ENCODE measurements around the gene COL17A1. TPM values are rescaled to one million over a fixed set of nuclear protein-coding genes. Genes with fewer than 3 reads are reported as not detected.

The COL17A1 gene
- total RNA-seq, 4 donors from 2014 or later = 36.0 to 181 (median 173) TPM

- in situ Hi-C loops (cut with MboI; ENCODE audit: low pct_ligation_motif_present in 1 of 4, low pct_unique_long_range_greater_than_20kb in 1 of 4, low sequenced_read_pairs in 3 of 4) = no loop called here
- DNase-seq = no peak
- Histone ChIP-seq H3K27me3 (no peaks in the 10 kb centered on the region), H3K4me1 (peaks cover 0 to 16% (median 0%) of the 10 kb centered on the region in 4 donors), H3K9me3 (no peaks in the 10 kb centered on the region), H3K36me3 (no peaks in the 10 kb centered on the region), H3K4me3 (no peak overlapping the region), H3K27ac (no peak overlapping the region)
- no peak for TF ChIP-seq POLR2A (IDR thresholded peaks at IDR 0.05)
- no peak for TF ChIP-seq EP300 (IDR thresholded peaks at IDR 0.05; ENCODE audit: low read depth)
- no peak for TF ChIP-seq POLR2AphosphoS5 (IDR thresholded peaks at IDR 0.05)
- TF ChIP-seq, protein P1, sequence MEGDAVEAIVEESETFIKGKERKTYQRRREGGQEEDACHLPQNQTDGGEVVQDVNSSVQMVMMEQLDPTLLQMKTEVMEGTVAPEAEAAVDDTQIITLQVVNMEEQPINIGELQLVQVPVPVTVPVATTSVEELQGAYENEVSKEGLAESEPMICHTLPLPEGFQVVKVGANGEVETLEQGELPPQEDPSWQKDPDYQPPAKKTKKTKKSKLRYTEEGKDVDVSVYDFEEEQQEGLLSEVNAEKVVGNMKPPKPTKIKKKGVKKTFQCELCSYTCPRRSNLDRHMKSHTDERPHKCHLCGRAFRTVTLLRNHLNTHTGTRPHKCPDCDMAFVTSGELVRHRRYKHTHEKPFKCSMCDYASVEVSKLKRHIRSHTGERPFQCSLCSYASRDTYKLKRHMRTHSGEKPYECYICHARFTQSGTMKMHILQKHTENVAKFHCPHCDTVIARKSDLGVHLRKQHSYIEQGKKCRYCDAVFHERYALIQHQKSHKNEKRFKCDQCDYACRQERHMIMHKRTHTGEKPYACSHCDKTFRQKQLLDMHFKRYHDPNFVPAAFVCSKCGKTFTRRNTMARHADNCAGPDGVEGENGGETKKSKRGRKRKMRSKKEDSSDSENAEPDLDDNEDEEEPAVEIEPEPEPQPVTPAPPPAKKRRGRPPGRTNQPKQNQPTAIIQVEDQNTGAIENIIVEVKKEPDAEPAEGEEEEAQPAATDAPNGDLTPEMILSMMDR (IDR thresholded peaks at IDR 0.05) = no peak
- 26 to 38% methylated on average over 1 of the region's 1 CpG for WGBS, 2 donors (ENCODE audit: low coverage in 1 of 2)
- intact Hi-C loops (cut with DNase I; ENCODE audit: low total_unique reads) = loop anchor here (10.0 kb wide), 1 partner anchor 229 kb away; no protein-coding TSS in a partner anchor
Measured at GRCh38 chr10:104113376-104113956, 27.8 kb upstream of the COL17A1 start.

- H3K4me1 ChIP-seq = peaks cover 0 to 5% (median 0%) of the 10 kb centered on the region in 4 donors
- H3K27ac ChIP-seq = no peak overlapping the region
- no peaks in the 10 kb centered on the region for H3K36me3 ChIP-seq
- WGBS, 2 donors (ENCODE audit: low coverage in 1 of 2) = 60 to 73% methylated on average over 3 of the region's 3 CpGs
- no peaks in the 10 kb centered on the region for H3K27me3 ChIP-seq
- TF ChIP-seq POLR2A (IDR thresholded peaks at IDR 0.05) (no peak), POLR2AphosphoS5 (IDR thresholded peaks at IDR 0.05) (no peak), EP300 (IDR thresholded peaks at IDR 0.05; ENCODE audit: low read depth) (no peak)
- TF ChIP-seq, protein P1 (IDR thresholded peaks at IDR 0.05) = no peak
- no peak for DNase-seq
- H3K4me3 ChIP-seq = no peak overlapping the region
- intact Hi-C loops (cut with DNase I; ENCODE audit: low total_unique reads) = loop anchor here (10.0 kb wide), 1 partner anchor 225 kb away; no protein-coding TSS in a partner anchor
- no peaks in the 10 kb centered on the region for H3K9me3 ChIP-seq
- in situ Hi-C loops (cut with MboI; ENCODE audit: low pct_ligation_motif_present in 1 of 4, low pct_unique_long_range_greater_than_20kb in 1 of 4, low sequenced_read_pairs in 3 of 4) = no loop called here
Measured at GRCh38 chr10:104109908-104110662, 24.4 kb upstream of the COL17A1 start.

- no peaks in the 10 kb centered on the region for H3K36me3 ChIP-seq
- no peak overlapping the region for H3K27ac ChIP-seq
- no peak overlapping the region for H3K4me3 ChIP-seq
- WGBS, 2 donors (ENCODE audit: low coverage in 1 of 2) = 79 to 100% methylated on average over 2 of the region's 2 CpGs
- no peaks in the 10 kb centered on the region for H3K27me3 ChIP-seq
- H3K9me3 ChIP-seq = no peaks in the 10 kb centered on the region
- peaks cover 0 to 2% (median 0%) of the 10 kb centered on the region in 4 donors for H3K4me1 ChIP-seq
- in situ Hi-C loops (cut with MboI; ENCODE audit: low pct_ligation_motif_present in 1 of 4, low pct_unique_long_range_greater_than_20kb in 1 of 4, low sequenced_read_pairs in 3 of 4) (no loop called here), intact Hi-C loops (cut with DNase I; ENCODE audit: low total_unique reads) (no loop called here)
- TF ChIP-seq POLR2A (IDR thresholded peaks at IDR 0.05) (no peak), POLR2AphosphoS5 (IDR thresholded peaks at IDR 0.05) (no peak), EP300 (IDR thresholded peaks at IDR 0.05; ENCODE audit: low read depth) (no peak)
- TF ChIP-seq, protein P1 (IDR thresholded peaks at IDR 0.05) = no peak
- no peak for DNase-seq
Measured at GRCh38 chr10:104104926-104105325, 19.2 kb upstream of the COL17A1 start.

DNA sequence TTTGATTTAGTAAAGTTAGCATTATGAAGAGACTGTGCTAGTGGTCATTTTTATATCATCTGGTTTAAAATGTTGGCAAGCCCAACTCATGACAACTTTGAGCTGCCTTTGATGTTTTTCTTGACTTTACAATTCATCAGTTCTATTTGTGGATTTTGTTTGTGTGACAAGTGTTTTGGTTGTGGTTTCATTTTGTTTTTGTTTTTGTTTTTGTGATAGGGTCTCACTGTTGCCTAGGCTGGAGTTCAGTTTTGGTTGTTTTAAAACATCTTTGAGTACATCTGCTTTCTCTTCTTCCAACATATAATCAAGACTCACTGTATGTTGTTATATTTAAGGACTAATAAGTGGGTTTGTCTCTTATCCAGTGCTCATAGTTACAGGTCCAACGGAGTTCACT is 18.7 kb upstream of the COL17A1 start:
- H3K27me3 ChIP-seq = no peaks in the 10 kb centered on the region
- H3K9me3 ChIP-seq = no peaks in the 10 kb centered on the region
- H3K27ac ChIP-seq = no peak overlapping the region
- no peaks in the 10 kb centered on the region for H3K4me1 ChIP-seq
- 0% methylated on average over 1 of the region's 1 CpG for WGBS, 2 donors (ENCODE audit: low coverage in 1 of 2)
- in situ Hi-C loops (cut with MboI; ENCODE audit: low pct_ligation_motif_present in 1 of 4, low pct_unique_long_range_greater_than_20kb in 1 of 4, low sequenced_read_pairs in 3 of 4) = no loop called here
- no peak overlapping the region for H3K4me3 ChIP-seq
- intact Hi-C loops (cut with DNase I; ENCODE audit: low total_unique reads) = no loop called here
- no peak for TF ChIP-seq EP300 (IDR thresholded peaks at IDR 0.05; ENCODE audit: low read depth)
- TF ChIP-seq POLR2AphosphoS5 (IDR thresholded peaks at IDR 0.05) = no peak
- TF ChIP-seq POLR2A (IDR thresholded peaks at IDR 0.05) = no peak
- TF ChIP-seq, protein P1 (IDR thresholded peaks at IDR 0.05) = no peak
- no peak for DNase-seq
- H3K36me3 ChIP-seq = no peaks in the 10 kb centered on the region

Measured in transverse colon (tissue), 4 donors.